CD4-positive, alpha-beta T cell treated with Interleukin-6 at 100 ng/mL for 8 hours (primary cell): ENCODE measurements around the gene NAIF1.
"Not testable (repeated sequence)": the region's sequence is repeated elsewhere in the genome, so short reads cannot be mapped to it uniquely, and the experiment has no call there.

Source experiments
- DNase-seq: peaks from one replicate; pipeline ENCODE4 v3.0.0-alpha.2; 2020; ENCODE audit warnings: mixed read lengths, low spot score

NAIF1 gene

GRCh38 chr9:128027705-128028104 lies 39.4 kb downstream of the NAIF1 start:
- DNase-seq, result no peak

- DNase-seq, result peak; percentile 65
These were observed 40.2 kb downstream of the NAIF1 start for GRCh38 chr9:128026773-128027541.

GRCh38 chr9:128026255-128026772 lies 40.8 kb downstream of the NAIF1 start:
- DNase-seq, result peak; percentile 95

- peak; percentile 40 for DNase-seq
These were observed 41.4 kb downstream of the NAIF1 start for GRCh38 chr9:128025736-128026135.

GRCh38 chr9:128024761-128025308 lies 42.3 kb downstream of the NAIF1 start:
- no peak for DNase-seq

GRCh38 chr9:128023671-128024070 lies 43.4 kb downstream of the NAIF1 start:
- DNase-seq, result not testable (repeated sequence)

- DNase-seq, result no peak
These were observed 44.2 kb downstream of the NAIF1 start for GRCh38 chr9:128022886-128023285.

GRCh38 chr9:128021098-128021497 lies 46.0 kb downstream of the NAIF1 start:
- DNase-seq, result no peak

GRCh38 chr9:128020692-128021091 lies 46.4 kb downstream of the NAIF1 start:
- no peak for DNase-seq

GRCh38 chr9:128015696-128016095 lies 51.4 kb downstream of the NAIF1 start:
- DNase-seq, result no peak
